Natural killer cell (primary cell): ENCODE results near the gene NFATC4. TPM values are rescaled to one million over a fixed set of nuclear protein-coding genes. Genes with fewer than 3 reads are reported as not detected.

ENCODE experiments used
- ATAC-seq, 3 donors: fragments of 150-1000 bp in 2 of 3; fragments of 200-7000 bp in 1 of 3; cut with Tn5 transposase; 1 replicate in 1 of 3; 2 replicates in 2 of 3; pipeline ENCODE4 v1.10.0; 2021; ENCODE audit warnings: mild to moderate bottlenecking in 2 of 3, moderate library complexity in 2 of 3
- DNase-seq, 2 donors: peaks; one replicate each; pipeline versions ENCODE4 v3.0.0 to v3.0.0-alpha.2; 2013 to 2021; ENCODE audit warnings: mixed read lengths in 1 of 2
- H3K27ac ChIP-seq: one replicate; pipeline ENCODE4 v1.5.1; 2013; ENCODE audit warnings: mild to moderate bottlenecking, low read length
- H3K27me3 ChIP-seq: one replicate; pipeline ENCODE4 v1.6.1; 2013; ENCODE audit warnings: low read length; ENCODE audit not compliant: control insufficient read depth, insufficient read depth
- H3K36me3 ChIP-seq: one replicate; pipeline ENCODE4 v1.6.1; 2013; ENCODE audit warnings: low read length; ENCODE audit not compliant: control insufficient read depth, insufficient read depth
- H3K4me1 ChIP-seq: one replicate; pipeline ENCODE4 v1.6.1; 2013; ENCODE audit warnings: low read length; ENCODE audit not compliant: control insufficient read depth, insufficient read depth
- H3K4me3 ChIP-seq: one replicate; pipeline ENCODE4 v1.5.1; 2013; ENCODE audit warnings: low read length
- H3K9me3 ChIP-seq: one replicate; pipeline ENCODE4 v1.6.1; 2013; ENCODE audit warnings: low read length; ENCODE audit not compliant: control insufficient read depth, insufficient read depth
- H3K27ac Mint-ChIP-seq, 2 donors: one replicate each; pipeline ENCODE4 v1.8.0; 2022; ENCODE audit warnings: mild to moderate bottlenecking in 2 of 2, mixed read lengths in 2 of 2, moderate library complexity in 1 of 2
- H3K27me3 Mint-ChIP-seq, 2 donors: one replicate each; pipeline ENCODE4 v1.8.0; 2022; ENCODE audit warnings: low read depth in 2 of 2, mixed read lengths in 2 of 2
- H3K36me3 Mint-ChIP-seq: one replicate; pipeline ENCODE4 v1.8.0; 2022; ENCODE audit warnings: mixed read lengths
- H3K4me1 Mint-ChIP-seq, 2 donors: one replicate each; pipeline ENCODE4 v1.8.0; 2022; ENCODE audit warnings: mixed read lengths in 2 of 2
- H3K4me3 Mint-ChIP-seq: one replicate; pipeline ENCODE4 v1.8.0; 2022; ENCODE audit warnings: mild to moderate bottlenecking, moderate library complexity, mixed read lengths
- H3K9me3 Mint-ChIP-seq, 2 donors: one replicate each; pipeline ENCODE4 v1.8.0; 2022; ENCODE audit warnings: mixed read lengths in 2 of 2
- CTCF ChIP-seq: fragments of 200-600 bp; IDR thresholded peaks from one replicate; pipeline ENCODE4 v1.8.0; 2022; ENCODE audit warnings: antibody characterized with exemption
- WGBS: methylation state at CpG from one replicate; pipeline ENCODE4 v1.1.7; 2013; ENCODE audit warnings: missing lambda C conversion rate; ENCODE audit not compliant: insufficient coverage; 5-methylcytosine and 5-hydroxymethylcytosine counted together
- intact Hi-C: fragments of 100-400 bp; cut with micrococcal nuclease; formaldehyde crosslinking; loops from one replicate; pipeline ENCODE4 v1.14.2; 2022
- total RNA-seq, 4 donors: library from RNA; stranded (reverse); fragments of 120-200 nt in 1 of 4; gene quantifications; one replicate each; pipeline versions ENCODE4 v1.2.3 to v1.2.4, GENCODE V29; 2013 to 2022

The NFATC4 gene
- total RNA-seq, 3 donors from 2014 or later (not counting 1 experiment from before 2014, with no cell fraction given) = not detected

GRCh38 chr14:24376448-24377070 is 8.6 kb downstream of the NFATC4 start:
- H3K27ac ChIP-seq = no peak overlapping the region
- intact Hi-C loops = no loop called here
- no peaks in the 10 kb centered on the region for H3K4me1 Mint-ChIP-seq

DNA sequence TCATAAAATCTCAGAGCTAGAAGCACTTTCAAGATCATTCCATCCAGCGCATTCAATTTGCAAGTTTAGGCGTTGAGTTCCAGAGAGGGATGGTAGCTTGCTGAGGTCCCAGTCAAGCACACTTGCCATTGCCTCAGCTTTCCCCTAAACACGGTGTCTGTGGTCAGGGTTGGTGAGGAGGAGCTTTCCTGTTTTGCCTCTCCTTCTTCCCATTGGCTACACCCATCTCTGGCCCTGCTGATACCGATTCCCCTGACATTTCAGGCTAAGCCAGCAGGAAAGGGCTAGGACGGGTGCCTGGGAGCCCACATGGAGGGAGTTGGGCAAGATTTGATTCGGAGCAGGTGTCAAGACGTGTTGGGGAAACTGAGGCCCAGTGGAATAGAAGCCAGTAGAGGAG is 9.1 kb downstream of the NFATC4 start:
- 81% methylated on average over 6 of the region's 7 CpGs for WGBS
- Mint-ChIP-seq H3K27ac (no peak overlapping the region), H3K4me3 (no peak overlapping the region), H3K9me3 (no peaks in the 10 kb centered on the region), H3K27me3 (peaks cover 0 to 10% of the 10 kb centered on the region in 2 donors), H3K4me1 (no peaks in the 10 kb centered on the region), H3K36me3 (no peaks in the 10 kb centered on the region)
- no peak for ATAC-seq
- H3K36me3 ChIP-seq = no peaks in the 10 kb centered on the region
- no peak overlapping the region for H3K27ac ChIP-seq
- no peaks in the 10 kb centered on the region for H3K27me3 ChIP-seq
- TF ChIP-seq CTCF = no peak
- no peak for DNase-seq
- intact Hi-C loops = no loop called here
- H3K9me3 ChIP-seq = no peaks in the 10 kb centered on the region
- no peaks in the 10 kb centered on the region for H3K4me1 ChIP-seq
- H3K4me3 ChIP-seq = no peak overlapping the region

More at GRCh38 chr14:24376448-24377070, 8.6 kb downstream of the NFATC4 start:
- 79% methylated on average over 16 of the region's 16 CpGs for WGBS
- no peak for ATAC-seq
- H3K4me1 ChIP-seq = no peaks in the 10 kb centered on the region
- Mint-ChIP-seq H3K27ac (no peak overlapping the region), H3K36me3 (no peaks in the 10 kb centered on the region), H3K27me3 (peaks cover 0 to 12% of the 10 kb centered on the region in 2 donors), H3K9me3 (no peaks in the 10 kb centered on the region), H3K4me3 (no peak overlapping the region)
- no peaks in the 10 kb centered on the region for H3K9me3 ChIP-seq
- H3K4me3 ChIP-seq = no peak overlapping the region
- no peak for DNase-seq
- TF ChIP-seq CTCF = no peak
- no peaks in the 10 kb centered on the region for H3K36me3 ChIP-seq
- no peaks in the 10 kb centered on the region for H3K27me3 ChIP-seq

DNA sequence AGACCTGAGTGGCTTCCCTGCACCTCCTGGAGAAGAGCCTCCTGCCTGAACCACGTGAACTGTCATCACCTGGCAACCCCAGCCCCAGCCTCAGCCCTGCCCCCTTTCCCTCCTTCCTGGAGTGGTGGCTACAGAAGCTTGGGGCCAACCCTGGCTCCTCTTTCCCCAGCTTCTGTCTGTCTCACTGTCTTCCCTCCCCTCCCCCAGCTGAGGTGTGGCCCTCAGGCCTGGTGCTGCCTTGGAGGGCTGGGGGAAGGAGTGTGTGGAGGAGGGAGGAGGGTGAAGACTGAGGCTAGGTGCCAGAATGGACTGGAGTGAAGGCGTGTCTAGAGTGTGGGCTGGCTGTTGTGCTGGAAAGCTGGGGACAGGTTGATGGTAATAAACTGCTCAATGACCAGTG is 9.7 kb downstream of the NFATC4 start:
- Histone ChIP-seq H3K9me3 (no peaks in the 10 kb centered on the region), H3K4me1 (no peaks in the 10 kb centered on the region), H3K4me3 (no peak overlapping the region), H3K36me3 (no peaks in the 10 kb centered on the region), H3K27me3 (no peaks in the 10 kb centered on the region), H3K27ac (no peak overlapping the region)
- WGBS = 60% methylated on average over 2 of the region's 2 CpGs
- DNase-seq (no peak), ATAC-seq (no peak)
- H3K36me3 Mint-ChIP-seq = no peaks in the 10 kb centered on the region
- no peaks in the 10 kb centered on the region for H3K9me3 Mint-ChIP-seq
- no peak overlapping the region for H3K27ac Mint-ChIP-seq
- no peak overlapping the region for H3K4me3 Mint-ChIP-seq
- H3K27me3 Mint-ChIP-seq = peaks cover 0 to 7% of the 10 kb centered on the region in 2 donors
- intact Hi-C loops = no loop called here
- no peak for TF ChIP-seq CTCF
- H3K4me1 Mint-ChIP-seq = no peaks in the 10 kb centered on the region

DNA sequence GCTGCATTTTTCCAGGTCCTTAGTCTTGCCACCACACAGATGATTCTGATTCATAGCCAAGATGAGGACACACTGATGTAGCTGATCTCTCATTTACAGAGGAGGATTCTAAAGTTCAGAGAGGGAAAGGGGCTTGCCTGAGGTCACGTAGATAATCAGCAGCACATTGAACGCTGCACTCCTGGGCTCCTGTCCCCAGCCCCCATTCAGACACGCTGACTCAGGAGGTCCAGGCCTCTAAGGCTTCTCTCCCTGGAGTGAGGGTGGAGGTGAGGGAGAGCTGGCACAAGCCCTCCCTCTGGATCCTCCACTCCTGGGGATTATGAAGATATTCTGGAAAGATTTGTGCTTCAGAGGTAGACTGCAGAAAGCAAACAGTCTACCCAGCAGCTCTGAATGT is 10.3 kb downstream of the NFATC4 start:
- ATAC-seq (no peak), DNase-seq (no peak)
- no peaks in the 10 kb centered on the region for H3K4me1 Mint-ChIP-seq
- H3K4me3 ChIP-seq = no peak overlapping the region
- H3K4me1 ChIP-seq = no peaks in the 10 kb centered on the region
- whole genome bisulfite sequencing = 97% methylated on average over 3 of the region's 3 CpGs
- H3K27me3 Mint-ChIP-seq = peaks cover 0 to 7% of the 10 kb centered on the region in 2 donors
- no peak for TF ChIP-seq CTCF
- H3K9me3 ChIP-seq = no peaks in the 10 kb centered on the region
- H3K27ac Mint-ChIP-seq = no peak overlapping the region
- H3K4me3 Mint-ChIP-seq = no peak overlapping the region
- no peak overlapping the region for H3K27ac ChIP-seq
- intact Hi-C loops = no loop called here
- H3K36me3 Mint-ChIP-seq = no peaks in the 10 kb centered on the region
- no peaks in the 10 kb centered on the region for H3K36me3 ChIP-seq
- no peaks in the 10 kb centered on the region for H3K9me3 Mint-ChIP-seq
- no peaks in the 10 kb centered on the region for H3K27me3 ChIP-seq
